ENCODE data around the gene GRIN2D. TPM values are rescaled to one million over a fixed set of nuclear protein-coding genes. Genes with fewer than 3 reads are reported as not detected.

Gene GRIN2D
- total RNA-seq, 2 donors from 2014 or later = 0.28 to 1.2 TPM

- Mint-ChIP-seq H3K4me3 (peak overlapping the region; percentile 87), H3K4me1 (peaks cover 29% of the 10 kb centered on the region), H3K27me3 (peaks cover 32% of the 10 kb centered on the region), H3K36me3 (ENCODE audit: low read depth) (no peaks in the 10 kb centered on the region), H3K27ac (peak overlapping the region; percentile 87), H3K9me3 (peaks cover 4% of the 10 kb centered on the region)
- ATAC-seq (replicated peaks) = no peak
These were observed 4.6 kb downstream of the GRIN2D start for GRCh38 chr19:48398102-48398374.

- Mint-ChIP-seq H3K27ac (peak overlapping the region; percentile 87), H3K36me3 (ENCODE audit: low read depth) (no peaks in the 10 kb centered on the region), H3K9me3 (peaks cover 4% of the 10 kb centered on the region), H3K4me1 (peaks cover 32% of the 10 kb centered on the region), H3K27me3 (peaks cover 32% of the 10 kb centered on the region), H3K4me3 (peak overlapping the region; percentile 87)
- peak; percentile 79 for ATAC-seq (replicated peaks)
These were observed 5.1 kb downstream of the GRIN2D start for GRCh38 chr19:48398375-48399235.

GRCh38 chr19:48400018-48400742, 6.7 kb downstream of the GRIN2D start:
- H3K36me3 Mint-ChIP-seq (ENCODE audit: low read depth) = no peaks in the 10 kb centered on the region
- peaks cover 4% of the 10 kb centered on the region for H3K9me3 Mint-ChIP-seq
- peaks cover 20% of the 10 kb centered on the region for H3K27me3 Mint-ChIP-seq
- ATAC-seq (replicated peaks) = peak; percentile 57
- peaks cover 27% of the 10 kb centered on the region for H3K4me1 Mint-ChIP-seq
- H3K27ac Mint-ChIP-seq = no peak overlapping the region
- H3K4me3 Mint-ChIP-seq = no peak overlapping the region

- H3K36me3 Mint-ChIP-seq (ENCODE audit: low read depth) = no peaks in the 10 kb centered on the region
- H3K27ac Mint-ChIP-seq = no peak overlapping the region
- H3K4me3 Mint-ChIP-seq = no peak overlapping the region
- peaks cover 27% of the 10 kb centered on the region for H3K4me1 Mint-ChIP-seq
- H3K9me3 Mint-ChIP-seq = peaks cover 4% of the 10 kb centered on the region
- no peak for ATAC-seq (replicated peaks)
- peaks cover 12% of the 10 kb centered on the region for H3K27me3 Mint-ChIP-seq
These were observed 7.8 kb downstream of the GRIN2D start for GRCh38 chr19:48401287-48401686.

GRCh38 chr19:48403606-48404005, 10.1 kb downstream of the GRIN2D start:
- H3K36me3 Mint-ChIP-seq (ENCODE audit: low read depth) = no peaks in the 10 kb centered on the region
- no peak overlapping the region for H3K4me3 Mint-ChIP-seq
- peaks cover 4% of the 10 kb centered on the region for H3K9me3 Mint-ChIP-seq
- ATAC-seq (replicated peaks) = no peak
- H3K4me1 Mint-ChIP-seq = peaks cover 16% of the 10 kb centered on the region
- H3K27ac Mint-ChIP-seq = peak overlapping the region; percentile 16
- peaks cover 5% of the 10 kb centered on the region for H3K27me3 Mint-ChIP-seq

GRCh38 chr19:48405010-48405659, 11.7 kb downstream of the GRIN2D start:
- ATAC-seq (replicated peaks) = no peak
- Mint-ChIP-seq H3K27me3 (peaks cover 5% of the 10 kb centered on the region), H3K27ac (no peak overlapping the region), H3K4me3 (no peak overlapping the region), H3K4me1 (peaks cover 7% of the 10 kb centered on the region), H3K9me3 (no peaks in the 10 kb centered on the region), H3K36me3 (ENCODE audit: low read depth) (no peaks in the 10 kb centered on the region)

- Mint-ChIP-seq H3K4me1 (peaks cover 7% of the 10 kb centered on the region), H3K27ac (no peak overlapping the region), H3K27me3 (peaks cover 5% of the 10 kb centered on the region), H3K36me3 (ENCODE audit: low read depth) (no peaks in the 10 kb centered on the region), H3K4me3 (no peak overlapping the region), H3K9me3 (no peaks in the 10 kb centered on the region)
- no peak for ATAC-seq (replicated peaks)
These were observed 12.4 kb downstream of the GRIN2D start for GRCh38 chr19:48405850-48406249.

- Mint-ChIP-seq H3K27ac (no peak overlapping the region), H3K27me3 (no peaks in the 10 kb centered on the region), H3K4me3 (peak overlapping the region; percentile 15), H3K36me3 (ENCODE audit: low read depth) (no peaks in the 10 kb centered on the region), H3K9me3 (no peaks in the 10 kb centered on the region), H3K4me1 (peaks cover 15% of the 10 kb centered on the region)
- no peak for ATAC-seq (replicated peaks)
These were observed 20.6 kb downstream of the GRIN2D start for GRCh38 chr19:48413879-48414587.

- Mint-ChIP-seq H3K27ac (no peak overlapping the region), H3K4me3 (peak overlapping the region; percentile 78), H3K27me3 (no peaks in the 10 kb centered on the region)
These were observed 21.9 kb downstream of the GRIN2D start for GRCh38 chr19:48415395-48415794.

GRCh38 chr19:48415806-48416221, 22.3 kb downstream of the GRIN2D start:
- no peaks in the 10 kb centered on the region for H3K36me3 Mint-ChIP-seq (ENCODE audit: low read depth)
- H3K4me3 Mint-ChIP-seq = peak overlapping the region; percentile 78
- H3K9me3 Mint-ChIP-seq = no peaks in the 10 kb centered on the region
- no peak for ATAC-seq (replicated peaks)
- H3K4me1 Mint-ChIP-seq = peaks cover 19% of the 10 kb centered on the region
- H3K27ac Mint-ChIP-seq = no peak overlapping the region
- no peaks in the 10 kb centered on the region for H3K27me3 Mint-ChIP-seq

More at GRCh38 chr19:48415395-48415794, 21.9 kb downstream of the GRIN2D start:
- Mint-ChIP-seq H3K36me3 (ENCODE audit: low read depth) (no peaks in the 10 kb centered on the region), H3K9me3 (no peaks in the 10 kb centered on the region), H3K4me1 (peaks cover 19% of the 10 kb centered on the region)
- peak; percentile 48 for ATAC-seq (replicated peaks)

- ATAC-seq (replicated peaks) = no peak
- Mint-ChIP-seq H3K27me3 (no peaks in the 10 kb centered on the region), H3K4me3 (no peak overlapping the region), H3K36me3 (ENCODE audit: low read depth) (no peaks in the 10 kb centered on the region), H3K9me3 (no peaks in the 10 kb centered on the region), H3K4me1 (peaks cover 19% of the 10 kb centered on the region), H3K27ac (no peak overlapping the region)
These were observed 24.0 kb downstream of the GRIN2D start for GRCh38 chr19:48417421-48417820.

GRCh38 chr19:48418317-48419064, 25.0 kb downstream of the GRIN2D start:
- peak overlapping the region; percentile 94 for H3K27ac Mint-ChIP-seq
- H3K4me3 Mint-ChIP-seq = peak overlapping the region; percentile 79
- no peaks in the 10 kb centered on the region for H3K9me3 Mint-ChIP-seq
- no peaks in the 10 kb centered on the region for H3K36me3 Mint-ChIP-seq (ENCODE audit: low read depth)
- H3K4me1 Mint-ChIP-seq = peaks cover 19% of the 10 kb centered on the region
- H3K27me3 Mint-ChIP-seq = no peaks in the 10 kb centered on the region
- peak; percentile 72 for ATAC-seq (replicated peaks)

- peaks cover 19% of the 10 kb centered on the region for H3K4me1 Mint-ChIP-seq
- ATAC-seq (replicated peaks) = peak; percentile 86
- peak overlapping the region; percentile 79 for H3K4me3 Mint-ChIP-seq
- H3K9me3 Mint-ChIP-seq = no peaks in the 10 kb centered on the region
- H3K36me3 Mint-ChIP-seq (ENCODE audit: low read depth) = no peaks in the 10 kb centered on the region
- peak overlapping the region; percentile 94 for H3K27ac Mint-ChIP-seq
- no peaks in the 10 kb centered on the region for H3K27me3 Mint-ChIP-seq
These were observed 25.9 kb downstream of the GRIN2D start for GRCh38 chr19:48419158-48419920.
